Tibial nerve (tissue), 4 donors: ENCODE measurements around the gene DCUN1D3.

Experiments used
- EP300 ChIP-seq, 2 donors: sonication (generic); formaldehyde crosslinking; IDR thresholded peaks; one replicate each; pipeline ENCODE4 v1.6.1; 2017; ENCODE audit warnings: antibody characterized with exemption in 2 of 2, mild to moderate bottlenecking in 1 of 2
- POLR2A ChIP-seq, 2 donors: fragments of 450-650 bp; IDR thresholded peaks; one replicate each; pipeline ENCODE4 v1.6.1; 2017; ENCODE audit warnings: antibody characterized with exemption in 2 of 2, mild to moderate bottlenecking in 2 of 2, moderate library complexity in 2 of 2
- TF ChIP-seq, protein P1 (sequence below), 5 experiments: fragments of 200-600 bp in 3 of 5; fragments of 450-650 bp in 2 of 5; sonication (generic) in 3 of 5; IDR thresholded peaks; one replicate each; pipeline ENCODE4 v1.5.1; 2016 to 2019; ENCODE audit warnings: antibody characterized with exemption in 5 of 5, mild to moderate bottlenecking in 3 of 5, moderate library complexity in 2 of 5

DNA sequence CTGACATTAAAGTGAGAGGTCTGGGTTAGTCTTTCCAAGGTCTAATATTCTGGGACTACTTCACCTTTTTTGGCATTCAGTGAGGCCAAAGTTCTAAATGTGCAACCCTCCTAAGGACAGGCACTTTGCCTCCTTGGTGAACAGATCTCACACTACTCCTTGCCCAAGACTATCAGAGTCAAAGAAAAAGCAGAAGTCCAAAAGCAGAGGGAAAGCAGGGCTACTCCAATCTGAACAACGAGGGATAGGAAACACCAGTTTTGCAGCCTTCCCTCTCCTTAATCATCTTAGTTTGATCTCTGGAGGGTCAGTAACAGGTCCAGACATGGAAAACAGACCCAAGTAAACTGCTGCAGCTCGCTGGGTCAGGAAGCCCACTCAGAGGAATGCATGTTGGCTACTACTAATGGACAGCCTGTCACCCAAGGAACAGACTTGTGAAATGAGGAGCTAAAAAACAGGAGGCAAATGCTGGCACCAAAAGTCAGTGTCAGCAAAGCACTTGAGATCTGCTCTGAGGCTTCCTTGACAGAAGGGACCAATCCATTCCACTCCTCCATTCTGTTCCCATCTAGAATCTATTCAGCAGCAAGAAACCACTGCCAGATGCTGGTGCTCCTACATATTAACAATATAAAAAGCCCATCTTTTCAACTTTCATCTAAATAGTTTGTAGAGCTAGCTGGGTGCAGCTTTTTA lies 29.9 kb downstream of the DCUN1D3 start:
- TF ChIP-seq, protein P1, sequence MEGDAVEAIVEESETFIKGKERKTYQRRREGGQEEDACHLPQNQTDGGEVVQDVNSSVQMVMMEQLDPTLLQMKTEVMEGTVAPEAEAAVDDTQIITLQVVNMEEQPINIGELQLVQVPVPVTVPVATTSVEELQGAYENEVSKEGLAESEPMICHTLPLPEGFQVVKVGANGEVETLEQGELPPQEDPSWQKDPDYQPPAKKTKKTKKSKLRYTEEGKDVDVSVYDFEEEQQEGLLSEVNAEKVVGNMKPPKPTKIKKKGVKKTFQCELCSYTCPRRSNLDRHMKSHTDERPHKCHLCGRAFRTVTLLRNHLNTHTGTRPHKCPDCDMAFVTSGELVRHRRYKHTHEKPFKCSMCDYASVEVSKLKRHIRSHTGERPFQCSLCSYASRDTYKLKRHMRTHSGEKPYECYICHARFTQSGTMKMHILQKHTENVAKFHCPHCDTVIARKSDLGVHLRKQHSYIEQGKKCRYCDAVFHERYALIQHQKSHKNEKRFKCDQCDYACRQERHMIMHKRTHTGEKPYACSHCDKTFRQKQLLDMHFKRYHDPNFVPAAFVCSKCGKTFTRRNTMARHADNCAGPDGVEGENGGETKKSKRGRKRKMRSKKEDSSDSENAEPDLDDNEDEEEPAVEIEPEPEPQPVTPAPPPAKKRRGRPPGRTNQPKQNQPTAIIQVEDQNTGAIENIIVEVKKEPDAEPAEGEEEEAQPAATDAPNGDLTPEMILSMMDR (IDR thresholded peaks at IDR 0.05): no peak
- no peak for TF ChIP-seq POLR2A (IDR thresholded peaks at IDR 0.05)
- no peak for TF ChIP-seq EP300 (IDR thresholded peaks at IDR 0.05)
